Measurements from ENCODE around the gene RAB9B. TPM values are rescaled to one million over a fixed set of nuclear protein-coding genes. Genes with fewer than 3 reads are reported as not detected.
"Not testable (repeated sequence)": the region's sequence is repeated elsewhere in the genome, so short reads cannot be mapped to it uniquely, and the experiment has no call there.

The RAB9B gene
- 0.67 and 0.98 TPM in 2 replicates for total RNA-seq (2014; rRNA removed; shearing (Covaris generic))
- polyA plus RNA-seq (2014; cell fraction: nucleus; rRNA removed) = 0.58 and 1.2 TPM in 2 replicates

- DNase-seq (ENCODE audit: extremely low read depth, low read depth) = no peak
These were observed at the start of gene RAB9B for GRCh38 chrX:103831803-103832544. TSS of gene RAB9B (minus strand) at chrX:103832257. CDS start at chrX:103825784, 6,473 bp downstream.

GRCh38 chrX:103879339-103879738, 47.3 kb upstream of the RAB9B start:
- no peak for DNase-seq (ENCODE audit: extremely low read depth, low read depth)

- DNase-seq (ENCODE audit: extremely low read depth, low read depth) = peak; percentile 13
These were observed 46.5 kb upstream of the RAB9B start for GRCh38 chrX:103878466-103879122.

GRCh38 chrX:103877571-103877970, 45.5 kb upstream of the RAB9B start:
- no peak for DNase-seq (ENCODE audit: extremely low read depth, low read depth)

GRCh38 chrX:103864886-103865534, 33.0 kb upstream of the RAB9B start:
- DNase-seq (ENCODE audit: extremely low read depth, low read depth) = no peak

- no peak for DNase-seq (ENCODE audit: extremely low read depth, low read depth)
These were observed 32.1 kb upstream of the RAB9B start for GRCh38 chrX:103864149-103864548.

GRCh38 chrX:103861200-103861599, 29.1 kb upstream of the RAB9B start:
- DNase-seq (ENCODE audit: extremely low read depth, low read depth) = no peak

GRCh38 chrX:103849558-103849957, 17.5 kb upstream of the RAB9B start:
- DNase-seq (ENCODE audit: extremely low read depth, low read depth) = no peak

GRCh38 chrX:103847174-103847870, 15.3 kb upstream of the RAB9B start:
- no peak for DNase-seq (ENCODE audit: extremely low read depth, low read depth)

GRCh38 chrX:103846386-103846785, 14.3 kb upstream of the RAB9B start:
- DNase-seq (ENCODE audit: extremely low read depth, low read depth) = no peak

GRCh38 chrX:103845165-103845653, 13.2 kb upstream of the RAB9B start:
- DNase-seq (ENCODE audit: extremely low read depth, low read depth) = peak; percentile 58

GRCh38 chrX:103839404-103839803, 7.3 kb upstream of the RAB9B start:
- no peak for DNase-seq (ENCODE audit: extremely low read depth, low read depth)

GRCh38 chrX:103831342-103831802, 685 bp downstream of the RAB9B start:
- peak; percentile 50 for DNase-seq (ENCODE audit: extremely low read depth, low read depth)

- no peak for DNase-seq (ENCODE audit: extremely low read depth, low read depth)
These were observed 1.2 kb downstream of the RAB9B start for GRCh38 chrX:103830848-103831247.

GRCh38 chrX:103828529-103828928, 3.5 kb downstream of the RAB9B start:
- DNase-seq (ENCODE audit: extremely low read depth, low read depth) = no peak

- no peak for DNase-seq (ENCODE audit: extremely low read depth, low read depth)
These were observed 6.2 kb downstream of the RAB9B start for GRCh38 chrX:103825881-103826280.

- no peak for DNase-seq (ENCODE audit: extremely low read depth, low read depth)
These were observed 8.5 kb downstream of the RAB9B start for GRCh38 chrX:103823591-103823990.

GRCh38 chrX:103820802-103821201, 11.3 kb downstream of the RAB9B start:
- DNase-seq (ENCODE audit: extremely low read depth, low read depth) = not testable (repeated sequence)

- no peak for DNase-seq (ENCODE audit: extremely low read depth, low read depth)
These were observed 13.0 kb downstream of the RAB9B start for GRCh38 chrX:103818842-103819619.

- peak; percentile 59 for DNase-seq (ENCODE audit: extremely low read depth, low read depth)
These were observed 14.6 kb downstream of the RAB9B start for GRCh38 chrX:103817502-103817901.

Data from NCI-H460 (cell line).